Neutrophil (primary cell): Measurements from ENCODE around the gene CIBAR2.

Experiments used
- H3K27ac ChIP-seq: fragments of 200-600 bp; sonication (generic); 2 replicates; pipeline ENCODE4 v1.5.1; 2016; ENCODE audit warnings: mild to moderate bottlenecking, moderate library complexity
- H3K27me3 ChIP-seq: fragments of 200-600 bp; sonication (generic); 2 replicates; pipeline ENCODE4 v1.6.0; 2016; ENCODE audit warnings: mild to moderate bottlenecking
- H3K36me3 ChIP-seq: fragments of 200-600 bp; sonication (generic); 2 replicates; pipeline ENCODE4 v1.5.1; 2017
- H3K4me1 ChIP-seq, 2 experiments: fragments of 200-600 bp in 1 of 2; sonication (generic) in 1 of 2; 1 replicate in 1 of 2; 2 replicates in 1 of 2; pipeline versions ENCODE4 v1.5.1 to v1.6.1; 2013 to 2016; ENCODE audit warnings: low read depth in 1 of 2, low read length in 1 of 2, mild to moderate bottlenecking in 1 of 2, moderate library complexity in 1 of 2; ENCODE audit not compliant: control insufficient read depth in 1 of 2, insufficient read depth in 1 of 2
- H3K4me3 ChIP-seq, 2 experiments: fragments of 200-600 bp in 1 of 2; sonication (generic) in 1 of 2; 1 replicate in 1 of 2; 2 replicates in 1 of 2; pipeline ENCODE4 v1.5.1; 2013 to 2016; ENCODE audit warnings: low read depth in 1 of 2, low read length in 1 of 2, mild to moderate bottlenecking in 1 of 2, moderate library complexity in 1 of 2
- H3K9me3 ChIP-seq: fragments of 200-600 bp; sonication (generic); 2 replicates; pipeline ENCODE4 v1.5.1; 2016
- TF ChIP-seq, protein P1 (sequence below): fragments of 200-600 bp; sonication (generic); IDR thresholded peaks from 2 replicates; pipeline ENCODE4 v1.5.1; 2016; ENCODE audit warnings: antibody characterized with exemption

The CIBAR2 gene

DNA sequence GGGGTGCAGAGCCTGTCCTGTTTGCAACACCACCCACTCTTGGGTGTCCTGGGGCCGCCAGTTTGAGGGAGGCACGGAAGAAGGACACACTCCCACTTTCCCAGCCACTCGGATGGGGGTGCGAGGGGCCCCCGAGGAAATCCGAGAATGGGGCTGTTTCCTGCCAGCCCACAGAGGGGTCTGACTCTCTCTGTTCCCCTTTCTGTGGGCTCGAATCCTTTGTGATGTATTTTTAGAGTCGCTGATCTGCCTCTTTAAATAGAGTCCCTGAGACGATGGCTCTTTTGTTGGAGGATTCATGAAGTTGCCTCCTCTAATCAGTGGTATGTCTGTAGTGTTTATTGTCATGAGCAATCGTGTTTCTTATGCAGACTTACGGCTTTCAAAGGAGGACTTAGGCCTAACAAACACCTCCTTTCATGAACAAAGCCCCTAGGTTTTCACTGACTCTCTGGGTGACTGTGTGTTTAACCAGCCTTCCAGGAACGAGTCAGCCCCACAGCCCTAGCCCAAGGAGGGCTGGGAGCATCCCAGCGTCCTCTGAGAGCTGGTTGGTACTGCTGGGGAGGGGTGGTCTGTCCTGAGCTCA is 29.1 kb downstream of the CIBAR2 start:
- no peaks in the 10 kb centered on the region for H3K9me3 ChIP-seq
- TF ChIP-seq, protein P1, sequence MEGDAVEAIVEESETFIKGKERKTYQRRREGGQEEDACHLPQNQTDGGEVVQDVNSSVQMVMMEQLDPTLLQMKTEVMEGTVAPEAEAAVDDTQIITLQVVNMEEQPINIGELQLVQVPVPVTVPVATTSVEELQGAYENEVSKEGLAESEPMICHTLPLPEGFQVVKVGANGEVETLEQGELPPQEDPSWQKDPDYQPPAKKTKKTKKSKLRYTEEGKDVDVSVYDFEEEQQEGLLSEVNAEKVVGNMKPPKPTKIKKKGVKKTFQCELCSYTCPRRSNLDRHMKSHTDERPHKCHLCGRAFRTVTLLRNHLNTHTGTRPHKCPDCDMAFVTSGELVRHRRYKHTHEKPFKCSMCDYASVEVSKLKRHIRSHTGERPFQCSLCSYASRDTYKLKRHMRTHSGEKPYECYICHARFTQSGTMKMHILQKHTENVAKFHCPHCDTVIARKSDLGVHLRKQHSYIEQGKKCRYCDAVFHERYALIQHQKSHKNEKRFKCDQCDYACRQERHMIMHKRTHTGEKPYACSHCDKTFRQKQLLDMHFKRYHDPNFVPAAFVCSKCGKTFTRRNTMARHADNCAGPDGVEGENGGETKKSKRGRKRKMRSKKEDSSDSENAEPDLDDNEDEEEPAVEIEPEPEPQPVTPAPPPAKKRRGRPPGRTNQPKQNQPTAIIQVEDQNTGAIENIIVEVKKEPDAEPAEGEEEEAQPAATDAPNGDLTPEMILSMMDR = no peak
- no peak overlapping the region for H3K4me3 ChIP-seq
- H3K4me1 ChIP-seq = peaks cover 13 to 16% of the 10 kb centered on the region in 2 experiments
- peak overlapping the region; percentile 35 for H3K27ac ChIP-seq
- H3K36me3 ChIP-seq = peaks cover 94% of the 10 kb centered on the region
- H3K27me3 ChIP-seq = peaks cover 22% of the 10 kb centered on the region

DNA sequence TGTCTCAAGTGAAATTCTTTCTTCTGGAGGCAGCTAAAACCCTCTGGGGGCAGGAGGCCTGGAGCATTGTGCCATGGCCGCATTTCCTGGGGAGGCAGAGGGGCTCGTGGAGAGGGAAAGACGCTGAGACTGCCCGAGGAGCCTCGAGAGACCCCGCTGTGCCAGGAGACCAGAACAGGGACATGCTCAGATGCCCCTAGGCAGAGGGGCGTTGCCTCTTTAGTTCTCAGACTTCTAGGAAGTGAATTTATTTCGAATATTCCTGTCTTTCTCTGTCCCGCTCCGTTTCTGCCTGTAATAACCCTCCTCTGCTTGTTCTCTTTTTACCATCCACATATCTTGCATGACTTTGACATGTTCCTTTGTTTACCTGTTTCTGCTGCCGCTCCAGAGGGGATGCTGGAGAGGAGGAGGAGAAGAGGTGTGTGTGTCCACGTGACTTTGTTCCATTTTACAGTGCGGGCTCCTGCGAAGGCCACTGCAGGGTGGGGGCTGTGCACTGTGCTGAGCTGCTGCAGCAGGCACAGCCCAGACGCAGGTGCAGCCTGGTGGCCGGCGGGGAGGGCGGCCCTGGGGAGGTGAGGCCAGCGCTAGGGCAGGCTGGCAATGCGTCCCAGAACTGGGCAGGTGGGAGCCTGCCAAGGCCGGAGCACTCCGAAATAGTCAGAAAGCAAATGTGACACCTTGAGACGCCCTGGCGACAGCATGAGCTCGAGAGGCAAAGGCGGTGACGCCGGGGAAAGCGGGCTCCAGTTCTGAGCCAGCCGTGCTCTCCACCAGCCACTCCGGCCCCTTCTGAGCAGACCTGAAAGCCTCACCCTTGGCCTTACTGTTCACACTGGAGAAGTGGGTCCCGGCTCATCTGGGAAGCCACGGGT is 29.9 kb downstream of the CIBAR2 start:
- Histone ChIP-seq H3K27ac (peak overlapping the region; percentile 33), H3K4me1 (peaks cover 20 to 24% of the 10 kb centered on the region in 2 experiments), H3K4me3 (no peak overlapping the region), H3K36me3 (peaks cover 94% of the 10 kb centered on the region), H3K9me3 (no peaks in the 10 kb centered on the region), H3K27me3 (peaks cover 22% of the 10 kb centered on the region)
- TF ChIP-seq, protein P1 = no peak

DNA sequence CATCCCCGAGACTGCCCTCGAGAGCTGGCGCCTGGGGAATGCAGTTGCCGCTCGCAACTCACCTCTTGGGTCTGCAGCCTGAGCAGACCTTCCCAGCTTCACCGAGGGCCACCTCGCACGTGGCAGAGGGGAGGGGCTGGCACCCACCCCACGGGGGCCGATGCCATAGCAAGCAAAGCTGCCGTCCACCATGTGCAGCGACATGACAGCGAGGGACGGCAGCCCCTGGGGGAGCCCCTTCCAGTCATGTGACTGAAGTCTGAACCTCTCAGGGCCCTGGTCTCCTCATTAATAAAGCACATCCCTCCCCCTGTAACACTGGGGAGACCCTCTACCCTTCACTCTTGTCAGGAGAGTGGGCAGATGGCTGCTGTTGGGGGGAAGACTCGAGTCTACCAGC is 30.5 kb downstream of the CIBAR2 start:
- Histone ChIP-seq H3K36me3 (peaks cover 94% of the 10 kb centered on the region), H3K27ac (no peak overlapping the region), H3K4me1 (peaks cover 27 to 30% of the 10 kb centered on the region in 2 experiments), H3K9me3 (no peaks in the 10 kb centered on the region), H3K27me3 (peaks cover 22% of the 10 kb centered on the region), H3K4me3 (no peak overlapping the region)
- TF ChIP-seq, protein P1 = no peak

DNA sequence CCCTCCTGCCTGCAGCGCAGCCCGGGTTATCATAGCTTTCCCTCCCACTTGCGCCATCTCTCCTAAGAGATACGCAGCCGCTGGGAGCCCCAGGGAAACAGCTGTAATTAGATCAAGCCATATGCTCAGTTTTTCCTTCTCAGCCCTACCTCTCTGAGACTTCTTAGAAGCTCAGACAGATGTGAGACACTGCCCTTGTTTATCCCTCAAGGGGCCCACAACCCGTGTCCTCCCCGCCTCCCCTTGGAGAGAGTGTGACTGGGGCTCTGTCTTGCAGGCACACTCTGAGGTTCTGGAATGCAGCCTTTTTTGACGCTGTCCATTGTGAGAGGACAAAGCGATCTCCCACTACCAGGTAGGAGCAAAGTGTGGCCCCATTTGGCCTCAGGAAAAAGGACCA is 31.2 kb downstream of the CIBAR2 start:
- no peak overlapping the region for H3K27ac ChIP-seq

DNA sequence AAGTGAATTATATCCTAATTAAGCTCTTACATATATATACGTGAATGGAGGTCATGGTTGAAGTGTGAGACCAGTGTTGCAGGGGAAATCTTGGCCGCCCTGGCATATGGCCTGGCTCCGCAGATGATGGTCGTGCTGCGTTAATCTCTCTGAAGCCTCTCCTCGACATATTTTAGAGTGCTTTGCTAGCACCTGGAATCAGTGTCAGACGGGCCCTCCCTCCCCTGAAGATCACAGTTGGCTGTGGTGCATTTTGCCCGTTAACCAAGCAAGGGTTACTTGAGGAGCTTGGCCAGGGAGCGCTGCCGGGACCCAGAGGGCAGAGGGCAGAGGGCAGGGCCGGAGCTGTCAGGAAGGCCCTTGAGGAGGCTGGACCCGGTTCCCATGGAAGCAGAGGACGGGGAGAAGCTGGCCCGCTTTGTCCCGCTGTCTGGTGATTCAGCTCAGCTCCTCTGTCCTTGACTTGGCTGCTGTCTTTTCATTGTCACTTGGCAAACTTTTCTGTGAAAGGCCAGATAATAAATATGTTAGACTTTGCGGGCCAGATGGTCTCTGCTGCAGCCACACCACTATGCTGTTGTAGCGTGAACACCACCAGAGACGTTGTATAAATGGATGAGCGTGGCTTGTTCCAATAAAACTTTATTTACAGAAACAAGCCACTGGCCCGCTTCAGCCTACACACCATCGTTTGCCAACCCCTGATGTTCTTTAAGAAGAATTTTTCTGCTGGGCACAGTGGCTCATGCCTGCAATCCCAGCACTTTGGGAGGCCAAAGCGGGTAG is 32.3 kb downstream of the CIBAR2 start:
- H3K27me3 ChIP-seq = peaks cover 22% of the 10 kb centered on the region
- H3K36me3 ChIP-seq = peaks cover 94% of the 10 kb centered on the region
- peaks cover 40 to 44% of the 10 kb centered on the region in 2 experiments for H3K4me1 ChIP-seq
- H3K4me3 ChIP-seq = no peak overlapping the region
- H3K27ac ChIP-seq = no peak overlapping the region
- TF ChIP-seq, protein P1 = no peak
- H3K9me3 ChIP-seq = no peaks in the 10 kb centered on the region

More for the DNA sequence above, 31.2 kb downstream of the CIBAR2 start:
- no peak overlapping the region for H3K4me3 ChIP-seq
- peaks cover 22% of the 10 kb centered on the region for H3K27me3 ChIP-seq
- H3K36me3 ChIP-seq = peaks cover 94% of the 10 kb centered on the region
- H3K9me3 ChIP-seq = no peaks in the 10 kb centered on the region
- TF ChIP-seq, protein P1 = no peak
- peaks cover 34 to 37% of the 10 kb centered on the region in 2 experiments for H3K4me1 ChIP-seq
